Globus pallidus (tissue), 1 donor: ENCODE data around the gene KIAA1958.
A peak's percentile ranks its signal among the peaks of the same experiment; 100 is the strongest.
"Not testable (repeated sequence)": the region's sequence is repeated elsewhere in the genome, so short reads cannot be mapped to it uniquely, and the experiment has no call there.

Source experiments
- DNase-seq: peaks from one replicate; pipeline ENCODE4 v3.0.0-alpha.2; 2015; ENCODE audit warnings: low spot score

KIAA1958 gene

GRCh38 chr9:112555844-112556482 is 69.3 kb downstream of the KIAA1958 start:
- no peak for DNase-seq

DNA sequence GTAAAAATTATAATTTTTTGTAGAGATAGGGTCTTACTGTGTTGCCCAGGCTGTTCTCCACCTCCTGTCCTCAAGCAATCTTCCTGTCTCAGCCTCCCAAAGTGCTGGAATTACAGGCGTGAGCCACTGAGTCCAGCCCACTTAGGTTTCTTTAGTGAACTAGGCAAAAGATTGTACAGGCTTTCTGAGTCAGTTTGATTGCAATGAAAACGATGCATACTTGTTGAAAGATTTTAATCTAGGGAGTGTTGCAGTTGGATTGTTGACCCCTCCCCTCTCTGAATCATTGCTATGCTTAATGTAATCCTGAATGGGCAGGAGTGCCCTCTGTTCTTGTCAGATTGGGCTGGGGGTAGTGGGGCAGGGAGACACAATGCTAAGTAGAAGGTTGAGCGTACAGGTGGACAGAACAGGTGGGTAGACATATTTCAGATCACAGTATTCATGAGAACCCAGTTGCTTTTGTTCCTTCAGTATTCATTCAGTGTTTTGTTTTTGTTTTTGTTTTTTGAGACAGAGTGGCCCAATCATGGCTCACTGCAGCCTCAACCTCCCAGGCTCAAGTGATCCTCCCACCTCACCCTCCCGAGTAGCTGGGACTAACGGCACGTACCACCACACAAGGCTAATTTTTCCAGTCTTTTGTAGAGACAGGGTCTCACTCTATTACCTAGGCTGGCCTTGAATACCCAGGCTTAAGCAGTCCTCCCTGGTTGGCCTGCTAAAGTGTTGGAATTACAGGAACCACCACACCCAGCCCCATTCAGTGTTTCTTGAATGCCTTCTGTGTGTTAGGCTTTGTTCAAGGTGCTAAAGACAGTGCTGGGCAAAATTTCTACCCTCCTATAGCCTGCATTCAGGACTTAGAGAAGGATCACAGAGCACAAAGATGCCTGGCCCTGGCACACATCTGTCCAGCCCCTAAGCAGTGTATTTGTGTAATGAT is 70.1 kb downstream of the KIAA1958 start:
- DNase-seq, result no peak

- no peak for DNase-seq
Measured at GRCh38 chr9:112558476-112558875, 71.8 kb downstream of the KIAA1958 start.

DNA sequence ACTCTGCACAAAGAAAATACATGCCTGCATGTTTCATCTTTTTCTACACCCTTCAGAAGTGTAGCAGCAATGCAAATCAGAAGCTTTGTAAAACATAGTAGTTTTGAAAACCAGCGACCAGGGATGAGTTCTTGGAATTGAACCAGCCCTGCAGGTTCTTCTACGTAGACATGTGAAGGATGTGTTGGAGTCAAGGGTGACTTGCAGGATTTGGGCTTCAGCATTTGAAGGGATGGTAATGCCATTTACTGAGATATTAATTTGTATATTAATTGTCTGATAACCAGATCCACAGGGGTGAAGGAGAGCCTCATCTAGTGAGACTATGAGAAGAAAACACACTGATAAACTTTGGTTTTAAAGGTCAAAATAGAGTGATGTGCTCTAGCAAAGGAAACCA is 72.4 kb downstream of the KIAA1958 start:
- no peak for DNase-seq

DNA sequence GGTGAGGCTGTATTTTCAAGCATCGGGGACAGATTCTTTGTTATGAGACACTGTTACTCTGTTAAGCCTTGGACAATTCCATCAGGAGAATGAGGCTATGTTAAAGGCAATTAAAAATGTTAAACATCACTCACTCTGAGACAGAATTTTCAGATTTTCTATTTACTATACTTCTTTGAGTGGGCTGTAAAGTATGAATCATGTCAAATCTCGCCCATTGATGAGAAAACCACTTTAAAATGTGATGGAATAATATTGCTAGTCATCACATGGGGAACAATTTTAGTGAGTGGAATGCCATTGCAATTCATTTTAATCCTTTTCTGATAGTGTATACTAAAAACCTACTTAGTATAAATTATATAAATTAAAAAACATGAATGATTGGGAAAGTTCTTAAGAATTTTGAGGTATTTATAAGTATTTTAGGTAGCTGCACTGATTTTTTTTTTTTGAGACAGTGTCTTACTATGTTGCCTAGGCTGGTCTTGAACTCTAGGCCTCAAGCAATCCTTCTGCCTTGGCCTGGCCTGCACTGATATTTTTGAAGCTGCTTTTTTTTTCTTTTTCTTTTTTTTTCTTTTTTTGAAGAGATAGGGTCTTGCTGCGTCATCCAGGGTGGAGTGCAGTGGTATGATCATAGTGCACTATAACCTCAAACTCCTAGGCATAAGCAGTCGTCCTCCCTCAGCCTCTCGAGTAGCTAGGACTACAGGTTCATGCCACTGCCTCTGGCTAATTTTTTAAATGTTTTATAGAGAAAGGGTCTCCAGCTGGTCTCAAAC is 73.2 kb downstream of the KIAA1958 start:
- no peak for DNase-seq

- no peak for DNase-seq
Measured at GRCh38 chr9:112562235-112562958, 75.8 kb downstream of the KIAA1958 start.

GRCh38 chr9:112569186-112569585 is 82.6 kb downstream of the KIAA1958 start:
- DNase-seq, result no peak

- peak; percentile 90 for DNase-seq
Measured at GRCh38 chr9:112570671-112571167, 84.1 kb downstream of the KIAA1958 start.

- DNase-seq, result no peak
Measured at GRCh38 chr9:112571624-112572355, 85.2 kb downstream of the KIAA1958 start.

- no peak for DNase-seq
Measured at GRCh38 chr9:112572416-112572815, 85.8 kb downstream of the KIAA1958 start.

DNA sequence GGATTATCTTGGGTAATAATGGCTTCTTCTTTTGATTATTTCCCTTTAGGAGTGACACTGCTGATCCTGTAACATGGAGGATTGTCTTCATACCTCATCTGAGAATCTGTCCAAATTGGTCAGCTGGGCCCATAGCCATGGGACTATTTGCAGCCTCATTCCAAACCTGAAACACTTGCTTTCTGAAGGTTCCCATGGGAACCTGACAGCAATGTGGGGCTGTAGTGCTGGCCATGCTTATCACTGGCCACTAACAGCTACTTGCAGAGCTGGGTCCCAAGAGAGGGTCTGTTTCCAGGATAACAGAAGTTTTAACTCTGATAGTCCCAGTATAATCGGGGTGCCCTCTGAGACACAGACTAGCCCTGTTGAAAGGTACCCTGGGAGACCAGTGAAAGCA is 87.4 kb downstream of the KIAA1958 start:
- no peak for DNase-seq

- DNase-seq, result no peak
Measured at GRCh38 chr9:112575107-112575506, 88.5 kb downstream of the KIAA1958 start.

- DNase-seq, result no peak
Measured at GRCh38 chr9:112581469-112582176, 95.0 kb downstream of the KIAA1958 start.

DNA sequence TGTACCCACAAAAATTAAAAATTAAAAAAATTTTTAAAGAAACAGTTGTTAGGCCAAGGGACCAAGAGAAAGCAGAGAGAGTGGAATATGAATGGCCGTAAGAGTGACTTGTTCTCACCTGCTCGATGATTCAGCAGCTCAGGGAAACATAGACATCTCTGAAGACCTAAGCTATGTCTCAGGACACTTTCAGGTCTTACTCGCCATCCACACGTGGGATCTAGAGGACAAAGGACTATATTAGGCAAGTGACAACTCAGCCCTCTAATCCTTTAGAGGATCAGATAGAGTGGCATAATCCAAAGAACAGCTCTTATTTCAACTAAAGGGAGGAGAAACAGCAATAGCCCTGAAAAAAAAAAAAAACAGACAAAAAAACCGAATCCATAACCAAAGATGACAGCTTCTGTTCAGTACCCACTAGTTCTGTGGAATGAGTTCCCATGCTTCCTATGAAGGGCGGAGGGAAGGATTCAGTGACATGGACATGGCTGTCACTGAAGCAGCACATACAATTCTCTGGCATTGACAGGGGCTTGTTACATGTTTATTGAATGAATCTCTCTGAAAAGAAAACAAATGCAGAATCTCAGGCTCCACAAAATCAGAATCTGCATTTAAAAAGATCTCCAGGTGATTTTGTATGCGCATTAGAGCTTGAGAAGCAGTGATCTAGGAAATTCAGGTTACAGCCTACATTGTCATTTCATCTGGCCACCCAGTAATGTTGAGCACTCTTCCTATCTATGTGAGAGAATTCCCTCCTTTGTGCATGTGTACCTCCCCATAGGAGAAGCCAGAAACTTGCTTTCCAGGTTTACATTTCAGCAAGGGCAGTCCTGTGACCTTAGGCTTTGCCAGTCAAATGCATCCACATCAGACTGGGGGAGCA is 96.0 kb downstream of the KIAA1958 start:
- DNase-seq, result no peak

DNA sequence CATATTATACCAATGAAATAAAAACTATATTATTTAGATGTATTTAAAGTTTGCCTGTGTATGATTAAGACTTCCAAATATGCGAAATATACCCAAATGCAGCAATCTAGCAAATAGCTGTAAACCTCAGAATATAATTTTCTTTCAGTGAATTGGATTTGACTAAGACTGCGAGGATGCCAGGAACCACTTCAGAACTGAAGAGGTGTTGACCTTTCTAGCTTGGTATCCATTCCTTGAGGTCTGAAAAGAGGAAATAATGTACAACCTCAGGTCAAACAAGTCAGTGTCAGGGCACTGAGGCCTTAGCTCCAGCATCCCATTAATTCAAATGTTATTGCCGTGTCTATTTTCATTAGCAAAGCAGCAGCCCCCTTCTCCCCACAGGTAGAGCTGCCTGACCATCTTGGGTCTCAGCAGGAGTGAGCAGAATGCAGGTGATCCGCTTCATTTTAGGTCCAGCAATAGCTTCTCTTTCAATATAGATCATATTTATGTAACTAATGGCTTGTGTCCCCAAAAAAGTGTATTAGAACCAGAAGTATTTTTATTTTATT is 100.0 kb downstream of the KIAA1958 start:
- no peak for DNase-seq

- DNase-seq, result not testable (repeated sequence)
Measured at GRCh38 chr9:112591875-112592274, 105.2 kb downstream of the KIAA1958 start.

DNA sequence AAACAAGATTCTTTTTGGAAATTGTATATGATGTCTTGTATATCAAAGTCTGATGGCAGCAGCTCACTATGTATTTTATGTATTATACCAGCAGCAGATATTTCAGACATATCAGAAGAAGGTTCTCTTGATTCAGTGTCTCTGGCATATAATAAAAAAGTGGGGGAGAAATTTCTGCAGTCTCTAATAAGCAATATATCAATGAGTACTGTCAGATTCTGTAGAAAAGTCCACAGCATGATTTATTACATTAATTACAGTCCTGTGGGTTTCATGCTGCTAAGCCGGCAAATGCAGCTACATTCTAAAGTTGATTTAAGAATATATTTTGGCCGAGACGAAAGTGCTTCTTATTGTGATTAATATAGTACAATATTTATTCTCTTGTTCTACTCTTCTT is 113.1 kb downstream of the KIAA1958 start:
- no peak for DNase-seq

- no peak for DNase-seq
Measured at GRCh38 chr9:112601636-112602035, 115.0 kb downstream of the KIAA1958 start.

DNA sequence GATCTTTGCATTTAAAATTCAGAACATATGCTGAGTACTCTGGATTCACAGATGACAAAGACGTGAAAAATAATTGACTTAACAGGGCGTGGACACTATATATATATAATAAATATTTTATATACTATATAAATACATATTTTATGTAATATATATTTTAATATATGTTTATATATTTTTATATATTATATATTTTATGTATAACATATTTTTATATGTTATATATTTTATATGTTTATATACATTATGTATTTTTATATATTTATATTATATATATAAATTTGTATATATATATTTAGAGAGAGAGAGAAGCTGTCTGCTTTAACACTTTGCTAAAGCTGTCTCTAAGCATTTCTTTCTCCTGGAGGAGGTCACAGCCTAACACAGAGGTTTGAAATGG is 118.2 kb downstream of the KIAA1958 start:
- no peak for DNase-seq
